ENCODE results near the gene BUD13.

GRCh38 chr11:116771935-116772334 is 852 bp downstream of the BUD13 start:
- TF ChIP-seq TARDBP (IDR thresholded peaks at IDR 0.05; ENCODE audit: borderline replicate concordance) (no peak), NR2C2 (IDR thresholded peaks at IDR 0.05; ENCODE audit: borderline replicate concordance, control insufficient read depth, insufficient read length, low read depth) (no peak)
